Spleen (tissue), 7 donors: ENCODE measurements around the gene MYO16.

Experiments
- CTCF ChIP-seq, 11 experiments: fragments of 200-600 bp in 7 of 11; fragments of 450-650 bp in 4 of 11; sonication (generic) in 4 of 11; IDR thresholded peaks in 8 of 11; conservative IDR thresholded peaks in 3 of 11; 1 replicate in 7 of 11; 2 replicates in 4 of 11; pipeline versions ENCODE4 v1.4.0 to v1.8.0; 2016 to 2021; ENCODE audit warnings: antibody characterized with exemption in 11 of 11, inconsistent platforms in 4 of 11, mild to moderate bottlenecking in 1 of 11
- POLR2A ChIP-seq, 3 donors: fragments of 450-650 bp; IDR thresholded peaks; one replicate each; pipeline ENCODE4 v1.5.1; 2017; ENCODE audit warnings: antibody characterized with exemption in 3 of 3, mild to moderate bottlenecking in 1 of 3
- POLR2AphosphoS5 ChIP-seq, 3 donors: sonication (generic); formaldehyde crosslinking; IDR thresholded peaks; one replicate each; pipeline ENCODE4 v1.5.1; 2017; ENCODE audit warnings: antibody characterized with exemption in 3 of 3
- donor health status: DM: no; HTN: no; CAD: no; lungs with moderate emphysema.
- donor health status: DM: no; HTN: no; CAD: no.
- donor health status: DM: no; HTN: no; CAD: no.

- TF ChIP-seq CTCF (IDR thresholded peaks at IDR 0.05 in 8 of 11, conservative IDR thresholded peaks at IDR 0.05 in 3 of 11) (no peak), POLR2AphosphoS5 (IDR thresholded peaks at IDR 0.05) (no peak), POLR2A (IDR thresholded peaks at IDR 0.05) (no peak)
These were observed 140.0 kb downstream of the MYO16 start for GRCh38 chr13:108769213-108770070.
